ENCODE results near the gene PCDH17.

PCDH17 gene

DNA sequence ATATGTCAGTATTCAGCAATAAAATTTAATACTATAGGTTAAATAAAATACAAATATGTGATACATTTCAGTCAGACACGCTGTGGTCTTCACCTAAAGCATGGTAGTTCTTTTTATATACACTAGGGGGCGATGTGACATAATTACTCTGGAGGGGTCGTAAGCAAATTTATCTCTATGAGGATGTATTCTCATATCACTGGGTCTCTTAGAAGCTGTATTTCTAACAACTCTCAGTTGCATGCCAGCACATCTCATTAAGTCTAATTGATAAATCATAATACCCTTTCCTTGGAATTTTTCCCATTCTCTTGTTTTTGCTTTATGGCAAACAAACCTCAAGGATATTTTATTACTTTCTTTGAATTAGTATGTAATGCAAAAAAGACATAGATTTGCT, 3.9 kb upstream of the PCDH17 start:
- peaks cover 0 to 38% of the 10 kb centered on the region in 2 donors for H3K4me1 ChIP-seq (ENCODE audit: control insufficient read depth in 1 of 2, insufficient read depth in 2 of 2, low read length in 2 of 2)
- no peak overlapping the region for H3K4me3 ChIP-seq (ENCODE audit: low read depth in 1 of 2, low read length in 2 of 2)
- H3K27ac ChIP-seq (ENCODE audit: low read length) = no peak overlapping the region
- no peaks in the 10 kb centered on the region for H3K36me3 ChIP-seq (ENCODE audit: control insufficient read depth in 1 of 2, insufficient read depth in 2 of 2, low read length in 2 of 2)
- H3K9me3 ChIP-seq (ENCODE audit: control insufficient read depth in 1 of 2, low read length in 2 of 2) = no peaks in the 10 kb centered on the region
- H3K27me3 ChIP-seq (ENCODE audit: low read depth, low read length) = peaks cover 33% of the 10 kb centered on the region

- H3K36me3 ChIP-seq (ENCODE audit: control insufficient read depth in 1 of 2, insufficient read depth in 2 of 2, low read length in 2 of 2) = no peaks in the 10 kb centered on the region
- peaks cover 46% of the 10 kb centered on the region for H3K27me3 ChIP-seq (ENCODE audit: low read depth, low read length)
- H3K4me3 ChIP-seq (ENCODE audit: low read depth in 1 of 2, low read length in 2 of 2) = peak overlapping the region; percentile 69 to 86
- no peaks in the 10 kb centered on the region for H3K9me3 ChIP-seq (ENCODE audit: control insufficient read depth in 1 of 2, low read length in 2 of 2)
- H3K27ac ChIP-seq (ENCODE audit: low read length) = no peak overlapping the region
- peaks cover 0 to 43% of the 10 kb centered on the region in 2 donors for H3K4me1 ChIP-seq (ENCODE audit: control insufficient read depth in 1 of 2, insufficient read depth in 2 of 2, low read length in 2 of 2)
Observed at GRCh38 chr13:57629391-57629804, 2.1 kb upstream of the PCDH17 start.

DNA sequence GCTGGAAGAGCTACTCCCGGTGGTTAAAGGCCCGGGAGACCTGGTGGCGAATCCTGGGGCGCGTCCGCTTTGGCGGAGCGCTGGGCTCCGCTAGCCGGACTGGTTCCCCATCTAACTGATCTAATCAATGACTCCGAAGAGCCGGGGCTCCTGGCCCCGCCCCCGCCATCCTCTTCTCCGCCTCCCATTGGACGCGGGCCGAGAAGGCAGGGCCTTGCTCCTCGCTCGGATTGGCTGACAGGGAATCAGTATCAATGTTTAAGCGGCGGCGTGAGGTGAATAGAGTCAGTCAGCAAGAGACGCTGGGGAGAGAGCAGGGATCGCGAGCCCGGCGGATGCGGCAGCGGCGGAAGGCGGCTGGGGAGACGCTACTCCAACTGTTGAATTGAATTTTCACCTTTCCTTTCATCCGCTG, 1.7 kb upstream of the PCDH17 start:
- Histone ChIP-seq H3K27ac (ENCODE audit: low read length) (no peak overlapping the region), H3K4me3 (ENCODE audit: low read depth in 1 of 2, low read length in 2 of 2) (peak overlapping the region; percentile 69 to 86), H3K27me3 (ENCODE audit: low read depth, low read length) (peaks cover 46% of the 10 kb centered on the region), H3K4me1 (ENCODE audit: control insufficient read depth in 1 of 2, insufficient read depth in 2 of 2, low read length in 2 of 2) (peaks cover 0 to 43% of the 10 kb centered on the region in 2 donors), H3K9me3 (ENCODE audit: control insufficient read depth in 1 of 2, low read length in 2 of 2) (no peaks in the 10 kb centered on the region), H3K36me3 (ENCODE audit: control insufficient read depth in 1 of 2, insufficient read depth in 2 of 2, low read length in 2 of 2) (no peaks in the 10 kb centered on the region)

GRCh38 chr13:57630661-57631595, 616 bp upstream of the PCDH17 start:
- Histone ChIP-seq H3K27ac (ENCODE audit: low read length) (no peak overlapping the region), H3K4me3 (ENCODE audit: low read depth in 1 of 2, low read length in 2 of 2) (peak overlapping the region; percentile 69 to 86), H3K36me3 (ENCODE audit: control insufficient read depth in 1 of 2, insufficient read depth in 2 of 2, low read length in 2 of 2) (no peaks in the 10 kb centered on the region), H3K9me3 (ENCODE audit: control insufficient read depth in 1 of 2, low read length in 2 of 2) (no peaks in the 10 kb centered on the region), H3K27me3 (ENCODE audit: low read depth, low read length) (peaks cover 46% of the 10 kb centered on the region), H3K4me1 (ENCODE audit: control insufficient read depth in 1 of 2, insufficient read depth in 2 of 2, low read length in 2 of 2) (peaks cover 0 to 43% of the 10 kb centered on the region in 2 donors)

DNA sequence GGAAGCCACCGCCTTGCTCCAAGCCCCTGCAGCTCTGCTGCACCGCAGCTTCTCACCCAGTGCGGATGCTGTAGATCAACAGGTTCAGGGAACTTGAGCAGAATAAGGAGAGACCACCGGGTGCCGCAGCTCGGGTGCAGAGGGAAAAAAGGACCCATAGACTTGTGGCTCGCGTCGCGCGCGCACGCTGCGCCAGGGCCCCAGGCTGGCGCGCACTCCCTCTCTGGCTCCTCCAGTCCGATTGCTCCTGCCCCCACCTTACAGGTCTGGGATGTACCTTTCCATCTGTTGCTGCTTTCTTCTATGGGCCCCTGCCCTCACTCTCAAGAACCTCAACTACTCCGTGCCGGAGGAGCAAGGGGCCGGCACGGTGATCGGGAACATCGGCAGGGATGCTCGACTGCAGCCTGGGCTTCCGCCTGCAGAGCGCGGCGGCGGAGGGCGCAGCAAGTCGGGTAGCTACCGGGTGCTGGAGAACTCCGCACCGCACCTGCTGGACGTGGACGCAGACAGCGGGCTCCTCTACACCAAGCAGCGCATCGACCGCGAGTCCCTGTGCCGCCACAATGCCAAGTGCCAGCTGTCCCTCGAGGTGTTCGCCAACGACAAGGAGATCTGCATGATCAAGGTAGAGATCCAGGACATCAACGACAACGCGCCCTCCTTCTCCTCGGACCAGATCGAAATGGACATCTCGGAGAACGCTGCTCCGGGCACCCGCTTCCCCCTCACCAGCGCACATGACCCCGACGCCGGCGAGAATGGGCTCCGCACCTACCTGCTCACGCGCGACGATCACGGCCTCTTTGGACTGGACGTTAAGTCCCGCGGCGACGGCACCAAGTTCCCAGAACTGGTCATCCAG, 964 bp downstream of the PCDH17 start:
- no peaks in the 10 kb centered on the region for H3K36me3 ChIP-seq (ENCODE audit: control insufficient read depth in 1 of 2, insufficient read depth in 2 of 2, low read length in 2 of 2)
- no peaks in the 10 kb centered on the region for H3K9me3 ChIP-seq (ENCODE audit: control insufficient read depth in 1 of 2, low read length in 2 of 2)
- peaks cover 46% of the 10 kb centered on the region for H3K27me3 ChIP-seq (ENCODE audit: low read depth, low read length)
- no peak overlapping the region for H3K27ac ChIP-seq (ENCODE audit: low read length)
- H3K4me1 ChIP-seq (ENCODE audit: control insufficient read depth in 1 of 2, insufficient read depth in 2 of 2, low read length in 2 of 2) = peaks cover 0 to 43% of the 10 kb centered on the region in 2 donors
- peak overlapping the region; percentile 69 to 86 for H3K4me3 ChIP-seq (ENCODE audit: low read depth in 1 of 2, low read length in 2 of 2)

GRCh38 chr13:57633141-57633949, 1.8 kb downstream of the PCDH17 start:
- H3K27me3 ChIP-seq (ENCODE audit: low read depth, low read length) = peaks cover 46% of the 10 kb centered on the region

GRCh38 chr13:57633950-57634838, 2.6 kb downstream of the PCDH17 start:
- Histone ChIP-seq H3K4me3 (ENCODE audit: low read depth in 1 of 2, low read length in 2 of 2) (peak overlapping the region; percentile 48 to 86), H3K36me3 (ENCODE audit: control insufficient read depth in 1 of 2, insufficient read depth in 2 of 2, low read length in 2 of 2) (no peaks in the 10 kb centered on the region), H3K4me1 (ENCODE audit: control insufficient read depth in 1 of 2, insufficient read depth in 2 of 2, low read length in 2 of 2) (peaks cover 0 to 40% of the 10 kb centered on the region in 2 donors), H3K9me3 (ENCODE audit: control insufficient read depth in 1 of 2, low read length in 2 of 2) (no peaks in the 10 kb centered on the region), H3K27ac (ENCODE audit: low read length) (no peak overlapping the region), H3K27me3 (ENCODE audit: low read depth, low read length) (peaks cover 38% of the 10 kb centered on the region)

More at GRCh38 chr13:57633141-57633949, 1.8 kb downstream of the PCDH17 start:
- H3K4me3 ChIP-seq (ENCODE audit: low read depth in 1 of 2, low read length in 2 of 2) = peak overlapping the region; percentile 48 to 86
- no peak overlapping the region for H3K27ac ChIP-seq (ENCODE audit: low read length)
- no peaks in the 10 kb centered on the region for H3K36me3 ChIP-seq (ENCODE audit: control insufficient read depth in 1 of 2, insufficient read depth in 2 of 2, low read length in 2 of 2)
- peaks cover 0 to 43% of the 10 kb centered on the region in 2 donors for H3K4me1 ChIP-seq (ENCODE audit: control insufficient read depth in 1 of 2, insufficient read depth in 2 of 2, low read length in 2 of 2)
- no peaks in the 10 kb centered on the region for H3K9me3 ChIP-seq (ENCODE audit: control insufficient read depth in 1 of 2, low read length in 2 of 2)

DNA sequence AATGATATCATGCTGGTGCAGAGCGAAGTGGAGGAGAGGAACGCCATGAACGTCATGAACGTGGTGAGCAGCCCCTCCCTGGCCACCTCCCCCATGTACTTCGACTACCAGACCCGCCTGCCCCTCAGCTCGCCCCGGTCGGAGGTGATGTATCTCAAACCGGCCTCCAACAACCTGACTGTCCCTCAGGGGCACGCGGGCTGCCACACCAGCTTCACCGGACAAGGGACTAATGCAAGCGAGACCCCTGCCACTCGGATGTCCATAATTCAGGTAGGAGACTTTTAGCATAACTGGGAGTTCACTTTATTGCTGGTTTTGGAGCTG, 3.3 kb downstream of the PCDH17 start:
- Histone ChIP-seq H3K27me3 (ENCODE audit: low read depth, low read length) (peaks cover 34% of the 10 kb centered on the region), H3K27ac (ENCODE audit: low read length) (no peak overlapping the region), H3K36me3 (ENCODE audit: control insufficient read depth in 1 of 2, insufficient read depth in 2 of 2, low read length in 2 of 2) (no peaks in the 10 kb centered on the region), H3K4me1 (ENCODE audit: control insufficient read depth in 1 of 2, insufficient read depth in 2 of 2, low read length in 2 of 2) (peaks cover 0 to 33% of the 10 kb centered on the region in 2 donors), H3K9me3 (ENCODE audit: control insufficient read depth in 1 of 2, low read length in 2 of 2) (no peaks in the 10 kb centered on the region), H3K4me3 (ENCODE audit: low read depth in 1 of 2, low read length in 2 of 2) (peak overlapping the region; percentile 48 to 86)

DNA sequence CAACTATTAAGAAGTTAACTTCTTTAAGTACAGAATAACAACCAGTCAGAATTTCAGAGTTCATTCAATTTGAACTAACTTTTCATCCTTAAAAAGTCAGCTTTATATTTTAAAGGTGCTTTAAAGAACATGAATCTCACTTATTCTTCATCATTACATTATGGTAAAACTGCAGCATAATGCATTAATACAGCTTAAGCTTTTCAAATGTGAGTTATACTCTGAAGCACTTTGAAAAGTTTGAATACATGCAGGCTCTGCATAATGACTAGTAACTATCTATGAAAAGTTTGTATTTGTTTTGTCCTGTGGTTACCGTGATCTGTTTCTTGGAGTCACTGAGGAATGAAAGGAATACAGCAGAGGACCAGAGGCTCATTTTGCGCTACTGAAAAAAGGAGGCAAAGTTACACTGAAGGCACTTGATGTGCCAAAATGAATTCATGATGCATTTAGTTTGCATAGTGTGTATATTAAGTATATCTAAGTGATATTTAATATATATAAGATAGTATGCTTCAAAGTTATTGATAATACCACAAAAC, 4.1 kb downstream of the PCDH17 start:
- Histone ChIP-seq H3K9me3 (ENCODE audit: control insufficient read depth in 1 of 2, low read length in 2 of 2) (no peaks in the 10 kb centered on the region), H3K4me3 (ENCODE audit: low read depth in 1 of 2, low read length in 2 of 2) (peak overlapping the region; percentile 30 to 86), H3K27me3 (ENCODE audit: low read depth, low read length) (peaks cover 34% of the 10 kb centered on the region), H3K27ac (ENCODE audit: low read length) (no peak overlapping the region), H3K4me1 (ENCODE audit: control insufficient read depth in 1 of 2, insufficient read depth in 2 of 2, low read length in 2 of 2) (peaks cover 0 to 25% of the 10 kb centered on the region in 2 donors), H3K36me3 (ENCODE audit: control insufficient read depth in 1 of 2, insufficient read depth in 2 of 2, low read length in 2 of 2) (no peaks in the 10 kb centered on the region)

GRCh38 chr13:57636816-57637215, 5.3 kb downstream of the PCDH17 start:
- Histone ChIP-seq H3K27me3 (ENCODE audit: low read depth, low read length) (peaks cover 22% of the 10 kb centered on the region), H3K36me3 (ENCODE audit: control insufficient read depth in 1 of 2, insufficient read depth in 2 of 2, low read length in 2 of 2) (no peaks in the 10 kb centered on the region), H3K9me3 (ENCODE audit: control insufficient read depth in 1 of 2, low read length in 2 of 2) (no peaks in the 10 kb centered on the region), H3K27ac (ENCODE audit: low read length) (no peak overlapping the region), H3K4me3 (ENCODE audit: low read depth in 1 of 2, low read length in 2 of 2) (no peak overlapping the region), H3K4me1 (ENCODE audit: control insufficient read depth in 1 of 2, insufficient read depth in 2 of 2, low read length in 2 of 2) (peaks cover 0 to 13% of the 10 kb centered on the region in 2 donors)

Measured in muscle layer of duodenum (tissue), 2 donors.